ENCODE measurements around the gene GNAS-AS1. TPM values are rescaled to one million over a fixed set of nuclear protein-coding genes. Genes with fewer than 3 reads are reported as not detected.

GNAS-AS1 gene
- total RNA-seq, 1 donor from 2014 or later, result 1.4 TPM

GRCh38 chr20:58783511-58784011 is 67.1 kb downstream of the GNAS-AS1 start:
- peaks cover 36% of the 10 kb centered on the region for H3K27me3 Mint-ChIP-seq
- H3K36me3 Mint-ChIP-seq (ENCODE audit: low read depth), result no peaks in the 10 kb centered on the region
- CTCF ChIA-PET, result no interaction called here
- no peak for DNase-seq
- ATAC-seq (ENCODE audit: low read depth), result no peak
- H3K27ac Mint-ChIP-seq, result no peak overlapping the region
- no peak overlapping the region for H3K4me3 Mint-ChIP-seq
- no peak for TF ChIP-seq CTCF (IDR thresholded peaks at IDR 0.05)
- intact Hi-C loops (cut with micrococcal nuclease), result no loop called here
- no peaks in the 10 kb centered on the region for H3K4me1 Mint-ChIP-seq
- H3K9me3 Mint-ChIP-seq, result no peaks in the 10 kb centered on the region
- POLR2A ChIA-PET, result no interaction called here

DNA sequence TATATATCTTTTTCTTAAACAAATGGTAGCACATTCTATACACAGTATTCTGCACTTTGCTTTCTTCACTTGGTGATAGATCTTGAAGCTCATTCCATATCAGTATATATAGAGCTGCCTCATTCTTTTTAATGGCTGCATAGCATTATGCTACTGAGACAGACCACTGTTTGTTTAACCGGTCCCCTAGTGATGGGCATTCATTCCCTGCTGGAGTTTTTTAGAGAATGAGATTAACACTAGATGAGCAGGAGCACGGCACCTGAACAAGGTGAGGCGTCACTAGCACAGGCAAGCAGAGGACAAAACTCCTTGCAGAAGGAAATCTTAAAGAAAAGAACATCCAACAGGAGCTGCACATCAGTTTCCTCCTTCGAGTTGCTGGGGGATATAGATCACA is 69.6 kb downstream of the GNAS-AS1 start:
- no peak overlapping the region for H3K27ac Mint-ChIP-seq
- no peaks in the 10 kb centered on the region for H3K4me1 Mint-ChIP-seq
- POLR2A ChIA-PET, result no interaction called here
- no peak overlapping the region for H3K4me3 Mint-ChIP-seq
- intact Hi-C loops (cut with micrococcal nuclease), result no loop called here
- DNase-seq (no peak), ATAC-seq (ENCODE audit: low read depth) (no peak)
- no peaks in the 10 kb centered on the region for H3K9me3 Mint-ChIP-seq
- H3K36me3 Mint-ChIP-seq (ENCODE audit: low read depth), result no peaks in the 10 kb centered on the region
- CTCF ChIA-PET, result no interaction called here
- peaks cover 38% of the 10 kb centered on the region for H3K27me3 Mint-ChIP-seq
- TF ChIP-seq CTCF (IDR thresholded peaks at IDR 0.05), result no peak

DNA sequence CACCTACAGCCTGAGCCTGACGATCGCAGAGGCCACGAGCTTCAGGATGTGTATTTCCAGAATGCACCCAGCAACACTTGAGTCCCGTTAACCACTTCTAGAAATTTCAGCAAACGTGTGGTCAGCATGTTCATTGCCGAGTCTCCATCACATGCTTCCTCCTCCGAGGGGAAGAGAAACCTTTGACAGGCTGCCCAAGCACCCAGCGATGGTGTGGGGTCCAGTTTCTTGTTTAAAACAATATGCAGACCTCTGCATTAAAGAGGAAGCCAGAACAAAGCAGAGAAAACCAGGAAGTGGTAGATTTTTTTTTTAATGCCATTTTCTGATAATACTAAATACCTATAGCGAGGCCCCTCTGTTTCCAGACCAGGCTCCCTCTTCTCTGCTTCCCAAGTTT is 71.9 kb downstream of the GNAS-AS1 start:
- POLR2A ChIA-PET, result no interaction called here
- DNase-seq, result no peak
- no peaks in the 10 kb centered on the region for H3K36me3 Mint-ChIP-seq (ENCODE audit: low read depth)
- H3K4me3 Mint-ChIP-seq, result no peak overlapping the region
- no peak overlapping the region for H3K27ac Mint-ChIP-seq
- H3K9me3 Mint-ChIP-seq, result no peaks in the 10 kb centered on the region
- intact Hi-C loops (cut with micrococcal nuclease), result no loop called here
- no peak for TF ChIP-seq CTCF (IDR thresholded peaks at IDR 0.05)
- H3K4me1 Mint-ChIP-seq, result no peaks in the 10 kb centered on the region
- CTCF ChIA-PET, result no interaction called here
- H3K27me3 Mint-ChIP-seq, result peaks cover 24% of the 10 kb centered on the region
- no peak for ATAC-seq (ENCODE audit: low read depth)

DNA sequence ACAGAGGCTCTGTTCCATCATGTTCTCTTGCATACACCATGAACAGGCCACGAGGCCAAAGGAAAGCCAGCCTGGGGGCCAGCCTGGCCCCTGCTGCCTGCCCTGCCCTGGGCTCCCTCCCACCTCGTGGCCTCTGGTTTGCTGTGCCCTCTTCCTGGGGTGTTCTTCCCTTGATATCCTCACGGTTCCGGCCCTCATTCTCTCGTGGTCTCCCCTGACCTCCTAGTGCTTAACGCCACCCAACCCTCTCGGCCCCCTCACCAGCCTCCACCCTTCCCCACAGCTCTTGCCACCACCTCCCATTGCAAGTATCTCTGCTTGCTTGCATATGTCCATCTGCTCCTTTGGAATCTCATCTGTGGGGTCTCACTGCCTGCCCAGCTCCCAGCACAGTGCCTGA is 73.0 kb downstream of the GNAS-AS1 start:
- CTCF ChIA-PET, result no interaction called here
- Mint-ChIP-seq H3K4me1 (no peaks in the 10 kb centered on the region), H3K27me3 (peaks cover 23% of the 10 kb centered on the region)

GRCh38 chr20:58776109-58776508 is 74.6 kb downstream of the GNAS-AS1 start:
- no peaks in the 10 kb centered on the region for H3K36me3 Mint-ChIP-seq (ENCODE audit: low read depth)

More for the DNA sequence above, 73.0 kb downstream of the GNAS-AS1 start:
- no peak overlapping the region for H3K4me3 Mint-ChIP-seq
- no peak for TF ChIP-seq CTCF (IDR thresholded peaks at IDR 0.05)
- DNase-seq (no peak), ATAC-seq (ENCODE audit: low read depth) (no peak)
- POLR2A ChIA-PET, result no interaction called here
- intact Hi-C loops (cut with micrococcal nuclease), result no loop called here
- no peaks in the 10 kb centered on the region for H3K9me3 Mint-ChIP-seq
- no peak overlapping the region for H3K27ac Mint-ChIP-seq
- no peaks in the 10 kb centered on the region for H3K36me3 Mint-ChIP-seq (ENCODE audit: low read depth)

More at GRCh38 chr20:58776109-58776508, 74.6 kb downstream of the GNAS-AS1 start:
- Mint-ChIP-seq H3K27me3 (peaks cover 16% of the 10 kb centered on the region), H3K9me3 (no peaks in the 10 kb centered on the region), H3K4me3 (no peak overlapping the region), H3K27ac (no peak overlapping the region), H3K4me1 (no peaks in the 10 kb centered on the region)
- no peak for DNase-seq
- intact Hi-C loops (cut with micrococcal nuclease), result no loop called here
- no peak for TF ChIP-seq CTCF (IDR thresholded peaks at IDR 0.05)
- ATAC-seq (ENCODE audit: low read depth), result no peak
- ChIA-PET POLR2A (no interaction called here), CTCF (no interaction called here)

All from activated B cell treated with CpG ODN at 0.5 μM for 24 hours (primary cell).